Upper lobe of right lung (tissue), 1 donor: ENCODE measurements around the gene CMTM4. TPM values are rescaled to one million over a fixed set of nuclear protein-coding genes. Genes with fewer than 3 reads are reported as not detected.
"Not testable (repeated sequence)": the region's sequence is repeated elsewhere in the genome, so short reads cannot be mapped to it uniquely, and the experiment has no call there.

Source experiments
- ATAC-seq: fragments of 200-7000 bp; cut with Tn5 transposase; one replicate; pipeline ENCODE4 v1.9.1; 2020; ENCODE audit warnings: mild to moderate bottlenecking, moderate library complexity
- DNase-seq: peaks from one replicate; pipeline ENCODE4 v3.0.0-alpha.2; 2020
- H3K27ac ChIP-seq: fragments of 200-600 bp; one replicate; pipeline ENCODE4 v1.8.0; 2022
- H3K27me3 ChIP-seq: fragments of 200-600 bp; one replicate; pipeline ENCODE4 v1.8.0; 2022; ENCODE audit warnings: mild to moderate bottlenecking
- H3K36me3 ChIP-seq: fragments of 200-600 bp; one replicate; pipeline ENCODE4 v1.8.0; 2022
- H3K4me1 ChIP-seq: fragments of 200-600 bp; one replicate; pipeline ENCODE4 v1.8.0; 2022
- H3K4me3 ChIP-seq: fragments of 200-600 bp; one replicate; pipeline ENCODE4 v1.8.0; 2022; ENCODE audit warnings: mild to moderate bottlenecking
- H3K9me3 ChIP-seq: fragments of 200-600 bp; one replicate; pipeline ENCODE4 v1.8.0; 2022
- CTCF ChIP-seq: fragments of 200-600 bp; IDR thresholded peaks from one replicate; pipeline ENCODE4 v1.8.0; 2022; ENCODE audit warnings: antibody characterized with exemption
- intact Hi-C: fragments of 100-400 bp; cut with DNase I; formaldehyde crosslinking; loops from one replicate; pipeline ENCODE4 v1.11.0; 2022
- total RNA-seq: library from RNA; stranded (reverse); fragmentation: NEBNext Ultra II Directional; extraction: Animal tissue kit (Norgen Biotek cat#: 25700); gene quantifications from one replicate; pipeline ENCODE4 v1.2.1, GENCODE V29; 2021
- donor health status: DM: no; HTN: yes; CAD: no; lungs with severe emphysema.

CMTM4 gene
- total RNA-seq, 1 donor from 2014 or later: 58.0 TPM

- DNase-seq (no peak), ATAC-seq (no peak)
- Histone ChIP-seq H3K36me3 (no peaks in the 10 kb centered on the region), H3K9me3 (no peaks in the 10 kb centered on the region), H3K4me1 (peaks cover 10% of the 10 kb centered on the region), H3K27me3 (no peaks in the 10 kb centered on the region), H3K4me3 (no peak overlapping the region), H3K27ac (no peak overlapping the region)
- TF ChIP-seq CTCF: no peak
- intact Hi-C loops: no loop called here
Observed at GRCh38 chr16:66690106-66690847, 6.3 kb downstream of the CMTM4 start.

GRCh38 chr16:66689282-66689681, 7.3 kb downstream of the CMTM4 start:
- Histone ChIP-seq H3K9me3 (no peaks in the 10 kb centered on the region), H3K27me3 (no peaks in the 10 kb centered on the region), H3K4me3 (no peak overlapping the region), H3K27ac (no peak overlapping the region), H3K36me3 (no peaks in the 10 kb centered on the region), H3K4me1 (peaks cover 5% of the 10 kb centered on the region)
- no peak for ATAC-seq
- TF ChIP-seq CTCF: no peak
- intact Hi-C loops: no loop called here
- no peak for DNase-seq

GRCh38 chr16:66687906-66688625, 8.5 kb downstream of the CMTM4 start:
- Histone ChIP-seq H3K4me3 (no peak overlapping the region), H3K27ac (no peak overlapping the region), H3K4me1 (no peaks in the 10 kb centered on the region), H3K9me3 (no peaks in the 10 kb centered on the region), H3K27me3 (no peaks in the 10 kb centered on the region), H3K36me3 (no peaks in the 10 kb centered on the region)
- no peak for TF ChIP-seq CTCF
- intact Hi-C loops: no loop called here
- no peak for ATAC-seq
- no peak for DNase-seq

GRCh38 chr16:66685501-66686115, 10.9 kb downstream of the CMTM4 start:
- not testable (repeated sequence) for H3K9me3 ChIP-seq, H3K4me3 ChIP-seq

GRCh38 chr16:66682271-66682670, 14.3 kb downstream of the CMTM4 start:
- TF ChIP-seq CTCF: no peak
- H3K4me3 ChIP-seq: no peak overlapping the region
- intact Hi-C loops: no loop called here
- no peaks in the 10 kb centered on the region for H3K4me1 ChIP-seq
- H3K27me3 ChIP-seq: no peaks in the 10 kb centered on the region
- no peak for DNase-seq
- H3K9me3 ChIP-seq: no peaks in the 10 kb centered on the region
- no peaks in the 10 kb centered on the region for H3K36me3 ChIP-seq
- ATAC-seq: no peak
- H3K27ac ChIP-seq: no peak overlapping the region

More at GRCh38 chr16:66685501-66686115, 10.9 kb downstream of the CMTM4 start:
- ATAC-seq, intact Hi-C loops, H3K4me1 ChIP-seq, H3K27ac ChIP-seq, H3K36me3 ChIP-seq, DNase-seq, H3K27me3 ChIP-seq: not testable (repeated sequence)

GRCh38 chr16:66681676-66682075, 14.9 kb downstream of the CMTM4 start:
- intact Hi-C loops: no loop called here
- Histone ChIP-seq H3K27me3 (no peaks in the 10 kb centered on the region), H3K27ac (no peak overlapping the region), H3K4me3 (no peak overlapping the region), H3K9me3 (no peaks in the 10 kb centered on the region), H3K36me3 (no peaks in the 10 kb centered on the region), H3K4me1 (no peaks in the 10 kb centered on the region)
- TF ChIP-seq CTCF: no peak
- DNase-seq (no peak), ATAC-seq (no peak)
